UCSD-AML1 (cell line): ENCODE measurements around the gene ANKRD27.
"Not testable (repeated sequence)": the region's sequence is repeated elsewhere in the genome, so short reads cannot be mapped to it uniquely, and the experiment has no call there.

Experiments used
- DNase-seq: peaks from one replicate; lab custom pipeline; 2025; ENCODE audit not compliant: unreplicated experiment; lab: John Stamatoyannopoulos, UW

The ANKRD27 gene

DNA sequence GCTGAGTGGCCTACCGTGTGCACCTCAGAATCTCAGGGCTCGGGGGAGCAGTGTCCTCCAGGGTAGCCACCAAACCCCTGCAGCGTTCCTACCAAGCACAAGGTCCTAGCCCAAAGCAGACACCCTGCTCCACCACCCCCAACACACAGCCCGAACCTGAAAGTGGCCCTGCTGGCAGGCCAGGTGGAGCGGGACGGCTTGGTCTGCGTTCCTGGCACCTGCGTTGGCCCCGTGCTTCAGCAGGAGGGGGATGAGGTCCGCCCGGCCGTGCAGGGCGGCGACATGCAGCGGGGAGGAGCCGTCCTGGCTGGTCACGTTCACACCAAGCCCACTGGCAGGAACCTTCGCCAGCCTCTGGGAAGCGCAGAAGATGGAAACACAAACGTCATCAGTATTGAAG, 67.5 kb downstream of the ANKRD27 start:
- no peak for DNase-seq

DNA sequence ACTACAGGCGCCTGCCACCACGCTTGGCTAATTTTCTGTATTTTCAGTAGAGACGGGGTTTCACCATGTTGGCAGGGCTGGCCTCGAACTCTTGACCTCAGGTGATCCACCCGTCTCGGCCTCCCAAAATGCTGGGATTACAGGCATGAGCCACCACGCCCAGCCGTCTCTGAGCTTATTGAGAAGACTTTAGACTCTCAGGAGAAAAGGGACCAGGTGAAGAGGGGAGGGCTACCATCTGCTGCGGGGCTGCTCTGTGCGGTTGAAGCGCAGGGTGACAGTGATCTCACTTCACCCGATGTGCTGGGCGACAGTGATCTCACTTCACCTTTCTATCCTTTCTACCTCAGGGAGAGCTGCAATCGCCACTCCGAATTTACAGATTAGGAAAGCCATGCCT, 68.7 kb downstream of the ANKRD27 start:
- no peak for DNase-seq

DNA sequence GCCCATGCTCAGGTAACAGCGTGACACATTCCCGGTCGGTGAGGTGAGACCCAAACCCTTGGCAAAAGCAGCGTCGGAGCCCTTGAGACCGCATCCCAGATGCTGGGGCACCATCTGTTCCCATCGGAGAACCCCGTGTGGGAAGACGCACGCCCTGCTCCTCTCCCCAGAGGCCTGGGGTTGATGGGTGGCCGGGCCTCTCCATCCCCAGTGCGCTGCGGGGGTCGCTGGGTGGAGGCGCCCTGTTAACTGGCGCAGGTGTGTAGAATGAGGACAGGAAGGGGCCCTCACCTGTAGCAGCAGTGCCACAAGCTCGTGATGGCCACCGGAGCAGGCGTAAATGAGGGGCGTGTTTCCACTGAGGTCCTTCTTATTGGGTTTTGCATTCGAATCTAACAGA, 69.4 kb downstream of the ANKRD27 start:
- DNase-seq, result no peak

DNA sequence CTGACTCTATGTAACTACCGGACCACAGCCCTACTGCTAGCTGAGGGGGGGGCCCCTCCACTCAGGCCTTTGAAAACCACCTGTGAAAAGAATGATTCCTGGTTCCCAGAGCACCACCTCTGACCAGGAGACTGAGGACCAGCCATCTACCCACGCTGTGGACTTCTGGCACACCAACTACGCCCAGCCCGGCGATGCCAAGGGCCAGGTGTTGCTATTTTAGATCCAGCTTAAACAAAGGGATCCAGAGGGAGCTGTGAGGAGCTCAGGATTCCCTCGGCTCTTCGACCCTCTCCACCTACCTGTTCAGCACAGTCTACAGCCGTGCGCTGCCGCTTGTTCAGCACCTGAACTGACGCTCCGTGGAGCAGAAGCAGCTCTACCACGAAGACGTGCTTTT, 71.0 kb downstream of the ANKRD27 start:
- DNase-seq, result no peak

DNA sequence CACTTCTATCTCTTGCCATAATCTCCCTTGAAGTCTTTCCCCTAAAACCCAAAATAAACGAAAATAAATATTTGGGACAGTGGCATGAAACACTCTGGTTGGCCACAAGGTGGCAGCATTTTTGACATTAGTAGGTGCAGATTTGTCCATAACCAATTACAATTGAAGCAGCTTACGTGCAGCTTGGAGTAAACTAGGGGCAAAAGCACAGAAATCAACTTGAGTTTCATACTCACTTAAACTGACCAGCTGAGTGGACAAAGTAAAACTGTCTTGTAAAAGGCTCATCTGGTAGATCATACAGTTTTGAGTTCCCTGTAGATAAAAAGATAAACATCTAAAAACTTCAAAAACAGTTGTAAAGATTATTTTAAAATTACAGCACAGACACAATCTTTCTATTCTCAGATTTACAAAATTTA, 75.2 kb downstream of the ANKRD27 start:
- no peak for DNase-seq

DNA sequence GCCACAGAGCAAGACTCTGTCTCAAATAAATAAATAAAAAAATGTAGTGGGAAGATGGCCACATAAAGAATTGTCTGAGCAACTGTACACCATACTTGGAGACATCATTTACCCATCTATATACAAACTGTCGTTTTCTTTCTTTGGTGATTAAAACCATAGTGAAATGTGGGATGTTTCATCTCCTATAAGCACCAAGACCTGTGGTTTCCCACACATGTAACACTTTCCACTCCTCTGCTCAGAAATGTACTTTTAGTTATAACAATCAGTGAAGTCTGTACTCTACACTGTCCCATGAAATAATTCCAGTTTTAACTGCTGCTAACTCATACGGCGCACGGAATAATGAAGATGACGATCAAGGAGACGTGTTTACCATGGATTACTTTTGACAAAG, 75.7 kb downstream of the ANKRD27 start:
- DNase-seq, result no peak

DNA sequence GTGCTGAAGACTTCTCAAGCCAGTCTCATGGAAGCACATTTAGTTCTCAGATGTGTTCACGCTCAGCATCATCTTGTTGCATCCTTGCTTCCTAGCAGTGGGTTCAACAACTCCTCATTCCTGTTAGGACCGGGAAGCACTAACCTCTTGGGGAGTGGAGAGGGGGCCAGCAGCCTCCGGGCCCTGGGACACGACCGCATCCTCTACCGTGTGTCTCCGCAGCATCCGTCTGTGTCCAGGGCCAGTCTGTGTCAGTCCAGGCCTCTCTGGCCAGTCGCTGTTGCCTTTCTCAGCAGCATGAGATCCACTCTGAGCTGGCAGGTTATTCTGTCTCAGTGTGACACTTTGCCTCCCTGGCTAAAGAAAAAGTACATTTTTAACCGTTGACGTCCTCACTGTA, 77.0 kb downstream of the ANKRD27 start:
- no peak for DNase-seq

DNA sequence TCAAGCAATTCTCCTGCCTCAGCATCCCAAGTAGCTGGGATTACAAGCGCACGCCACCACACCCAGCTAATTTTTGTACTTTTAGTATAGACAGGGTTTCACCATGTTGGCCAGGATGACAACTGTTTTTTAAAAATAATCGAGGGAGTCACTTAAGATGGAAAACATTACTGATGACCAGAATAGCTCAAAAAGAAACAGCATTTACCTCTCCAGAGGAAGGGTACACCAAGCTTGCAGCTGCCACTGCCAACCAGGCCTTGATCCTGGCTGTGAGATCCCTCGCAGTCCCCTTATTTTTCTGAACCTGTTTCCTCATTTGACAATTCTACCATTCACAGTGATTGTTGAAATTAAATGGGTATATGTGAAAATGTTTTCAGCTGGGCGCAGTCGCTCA, 79.5 kb downstream of the ANKRD27 start:
- DNase-seq, result no peak

DNA sequence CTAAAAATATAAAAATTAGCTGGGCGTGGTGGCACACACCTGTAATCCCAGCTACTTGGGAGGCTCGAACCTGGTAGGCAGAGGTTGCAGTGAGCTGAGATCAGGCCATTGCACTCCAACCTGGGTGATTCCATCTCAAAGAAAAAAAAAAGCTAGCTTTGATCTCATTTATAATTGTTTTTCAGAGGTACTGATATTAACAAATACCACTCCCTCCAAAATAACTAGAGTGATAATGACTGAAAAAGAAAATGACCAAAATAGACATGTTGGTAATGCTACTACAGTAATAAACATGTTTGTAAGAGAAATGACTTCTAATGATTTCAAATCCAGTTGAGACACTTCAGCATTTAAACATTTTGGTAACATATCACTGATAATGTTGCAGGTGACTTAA, 81.0 kb downstream of the ANKRD27 start:
- no peak for DNase-seq

DNA sequence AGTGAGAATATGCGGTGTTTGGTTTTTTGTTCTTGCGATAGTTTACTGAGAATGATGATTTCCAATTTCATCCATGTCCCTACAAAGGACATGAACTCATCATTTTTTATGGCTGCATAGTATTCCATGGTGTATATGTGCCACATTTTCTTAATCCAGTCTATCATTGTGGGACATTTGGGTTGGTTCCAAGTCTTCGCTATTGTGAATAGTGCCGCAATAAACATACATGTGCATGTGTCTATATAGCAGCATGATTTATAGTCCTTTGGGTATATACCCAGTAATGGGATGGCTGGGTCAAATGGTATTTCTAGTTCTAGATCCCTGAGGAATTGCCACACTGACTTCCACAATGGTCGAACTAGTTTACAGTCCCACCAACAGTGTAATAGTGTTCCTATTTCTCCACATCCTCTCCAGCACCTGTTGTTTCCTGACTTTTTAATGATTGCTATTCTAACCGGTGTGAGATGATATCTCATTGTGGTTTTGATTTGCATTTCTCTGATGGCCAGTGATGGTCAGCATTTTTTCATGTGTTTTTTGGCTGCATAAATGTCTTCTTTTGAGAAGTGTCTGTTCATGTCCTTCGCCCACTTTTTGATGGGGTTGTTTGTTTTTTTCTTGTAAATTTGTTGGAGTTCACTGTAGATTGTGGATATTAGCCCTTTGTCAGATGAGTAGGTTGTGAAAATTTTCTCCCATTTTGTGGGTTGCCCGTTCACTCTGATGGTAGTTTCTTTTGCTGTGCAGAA, 87.1 kb downstream of the ANKRD27 start:
- DNase-seq, result not testable (repeated sequence)

DNA sequence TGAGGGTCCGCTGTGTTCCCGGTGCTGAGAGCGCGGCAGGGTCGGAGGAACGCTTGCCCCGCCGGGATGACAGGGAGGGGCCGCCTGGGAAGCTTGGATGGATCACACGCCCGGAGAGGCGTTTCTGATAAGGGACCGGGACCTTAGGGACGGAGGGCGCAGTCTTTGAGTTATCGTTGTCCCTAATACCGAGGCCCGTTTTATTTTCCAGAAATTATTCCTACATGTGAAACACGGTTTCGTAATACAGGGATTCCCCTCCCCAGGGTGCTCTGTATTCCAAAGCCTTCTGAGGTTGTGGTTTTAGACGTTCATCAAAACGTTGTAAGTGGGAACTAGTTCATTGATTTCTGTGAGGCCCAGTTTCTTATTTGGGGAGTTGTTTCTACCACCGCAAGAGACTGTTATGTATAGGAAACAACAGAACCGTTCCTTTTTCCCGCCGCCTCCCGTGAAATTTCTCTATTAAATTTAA, 93.2 kb downstream of the ANKRD27 start:
- peak; percentile 40 for DNase-seq

DNA sequence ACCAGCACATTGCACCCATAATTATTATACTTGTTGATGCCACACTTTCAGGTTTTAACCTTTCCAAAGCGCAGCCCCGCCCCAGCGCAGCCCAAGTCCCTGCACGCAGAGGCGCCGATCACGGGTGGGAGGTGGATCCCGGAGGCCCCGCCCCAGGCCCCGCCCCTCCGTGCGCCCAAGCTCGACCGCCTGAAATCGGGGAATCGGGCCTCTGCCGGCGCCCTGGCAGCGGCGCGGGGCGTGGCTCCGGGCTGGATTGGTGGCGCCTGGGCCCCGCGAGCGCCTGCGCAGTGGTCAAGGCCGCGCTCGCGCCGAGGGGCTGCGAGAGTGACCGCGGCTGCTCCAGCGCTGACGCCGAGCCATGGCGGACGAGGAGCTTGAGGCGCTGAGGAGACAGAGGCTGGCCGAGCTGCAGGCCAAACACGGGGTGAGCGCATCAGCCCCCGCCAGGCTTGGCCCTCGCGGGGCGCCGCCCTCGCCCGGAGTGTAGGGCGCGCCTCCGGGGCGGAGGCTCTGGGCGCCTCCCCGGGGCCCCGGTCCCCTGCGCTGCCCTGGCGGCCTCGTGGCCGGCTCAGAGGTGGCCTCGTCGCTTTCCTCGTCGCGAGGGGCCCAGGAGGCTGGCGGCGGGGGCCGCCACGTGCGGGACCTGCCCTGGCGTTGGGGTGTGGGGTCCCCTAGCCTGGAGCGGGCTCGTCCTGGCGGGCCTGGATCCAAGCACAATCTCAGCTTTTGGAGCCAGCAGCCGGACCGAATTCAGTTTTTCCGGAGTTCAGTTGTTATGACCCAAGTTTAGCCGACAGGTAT, 93.9 kb downstream of the ANKRD27 start, which contains the start of gene PDCD5:
PDCD5 (plus strand) TSS at position 290 of the 804 bp plus-strand sequence; CDS start at position 362, 72 bp downstream.
- peak; percentile 98 for DNase-seq

DNA sequence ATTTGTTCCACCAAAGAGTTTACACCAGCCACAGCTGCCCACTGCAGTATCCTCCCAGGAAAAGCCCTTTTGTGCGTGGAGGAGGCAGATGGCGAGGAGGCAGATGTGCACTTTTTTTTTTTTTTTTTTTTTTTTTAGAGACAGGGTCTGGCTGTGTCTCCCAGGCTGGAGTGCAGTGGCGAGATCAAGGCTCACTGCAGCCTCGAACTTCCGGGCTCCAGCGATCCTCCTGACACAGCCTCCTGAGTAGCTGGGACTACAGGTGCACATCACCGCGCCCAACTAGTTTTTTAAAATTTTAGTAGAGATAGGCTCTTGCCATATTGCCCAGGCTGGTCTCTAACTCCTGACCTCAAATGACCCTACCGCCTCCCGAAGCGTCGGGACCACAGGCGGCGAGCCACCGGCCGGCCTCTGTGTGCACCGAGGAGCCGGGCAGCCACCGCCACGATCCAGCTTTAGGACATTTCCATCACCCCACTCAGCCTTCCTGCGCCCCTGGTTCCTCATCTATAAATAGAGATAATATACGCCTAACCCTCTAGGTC, 94.6 kb downstream of the ANKRD27 start:
- no peak for DNase-seq

DNA sequence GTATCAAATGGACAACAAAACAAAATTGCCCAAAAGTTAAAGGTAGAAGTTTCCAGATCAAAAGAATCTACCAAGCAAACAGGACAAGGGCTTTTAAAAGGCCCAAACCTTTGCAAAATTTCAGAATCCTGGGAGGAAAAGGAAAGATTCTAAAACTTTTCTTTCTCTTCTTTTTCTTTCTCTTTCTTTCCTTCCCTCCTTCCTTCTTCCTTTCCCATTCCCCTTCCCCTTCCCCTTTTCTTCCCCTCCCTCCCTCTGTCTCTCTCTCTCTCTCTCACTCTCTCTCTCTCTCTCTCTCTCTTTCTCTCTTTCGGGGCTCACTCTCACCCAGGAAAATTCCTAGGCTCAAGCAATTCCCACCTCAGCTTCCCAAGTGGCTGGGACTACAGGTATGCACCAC, 98.2 kb downstream of the ANKRD27 start:
- no peak for DNase-seq

DNA sequence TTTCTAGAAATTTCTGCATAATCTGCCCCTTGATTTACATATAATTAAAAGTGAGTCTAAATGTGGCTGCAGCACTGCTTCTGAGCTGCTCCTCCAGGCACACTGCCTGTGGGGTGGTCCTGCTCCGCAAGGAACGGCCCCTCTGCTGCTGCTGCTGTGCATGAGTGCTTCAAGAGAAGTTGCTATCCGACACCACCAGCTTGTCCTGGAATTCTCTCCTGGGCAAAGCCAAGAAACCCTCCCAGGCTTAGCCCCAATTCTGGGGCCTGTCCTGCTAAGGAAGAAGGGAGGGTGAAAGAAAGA, 101.5 kb downstream of the ANKRD27 start:
- no peak for DNase-seq

DNA sequence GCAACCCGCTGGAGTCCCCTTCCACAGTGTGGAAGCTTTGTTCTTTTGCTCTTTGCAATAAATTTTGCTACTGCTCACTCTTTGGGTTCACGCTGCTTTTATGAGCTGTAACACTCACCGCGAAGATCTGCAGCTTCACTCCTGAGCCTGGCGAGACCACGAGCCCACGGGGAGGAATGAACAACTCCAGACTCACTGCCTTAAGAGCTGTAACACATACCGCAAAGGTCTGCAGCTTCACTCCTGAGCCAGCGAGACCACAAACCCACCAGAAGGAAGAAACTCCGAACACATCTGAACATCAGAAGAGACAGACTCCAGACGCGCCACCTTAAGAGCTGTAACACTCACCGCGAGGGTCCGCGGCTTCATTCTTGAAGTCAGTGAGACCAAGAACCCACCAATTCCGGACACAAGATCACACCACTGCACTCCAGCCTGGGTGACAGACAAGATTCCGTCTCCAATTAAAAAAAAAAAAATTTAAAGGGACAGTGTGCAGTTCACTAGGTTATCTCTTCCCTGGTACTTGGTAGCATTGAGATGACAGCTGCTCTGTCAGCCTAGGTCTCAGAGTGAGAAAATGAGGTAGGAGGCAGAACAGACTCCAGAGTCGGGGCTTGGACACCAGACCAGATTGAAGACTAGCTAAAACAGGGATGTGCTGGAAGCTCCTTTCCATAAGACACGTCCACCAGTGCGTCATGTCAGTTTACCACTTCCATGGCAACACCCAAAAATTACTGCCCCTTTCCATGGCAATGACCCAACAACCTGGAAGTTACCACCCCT, 102.1 kb downstream of the ANKRD27 start:
- not testable (repeated sequence) for DNase-seq

DNA sequence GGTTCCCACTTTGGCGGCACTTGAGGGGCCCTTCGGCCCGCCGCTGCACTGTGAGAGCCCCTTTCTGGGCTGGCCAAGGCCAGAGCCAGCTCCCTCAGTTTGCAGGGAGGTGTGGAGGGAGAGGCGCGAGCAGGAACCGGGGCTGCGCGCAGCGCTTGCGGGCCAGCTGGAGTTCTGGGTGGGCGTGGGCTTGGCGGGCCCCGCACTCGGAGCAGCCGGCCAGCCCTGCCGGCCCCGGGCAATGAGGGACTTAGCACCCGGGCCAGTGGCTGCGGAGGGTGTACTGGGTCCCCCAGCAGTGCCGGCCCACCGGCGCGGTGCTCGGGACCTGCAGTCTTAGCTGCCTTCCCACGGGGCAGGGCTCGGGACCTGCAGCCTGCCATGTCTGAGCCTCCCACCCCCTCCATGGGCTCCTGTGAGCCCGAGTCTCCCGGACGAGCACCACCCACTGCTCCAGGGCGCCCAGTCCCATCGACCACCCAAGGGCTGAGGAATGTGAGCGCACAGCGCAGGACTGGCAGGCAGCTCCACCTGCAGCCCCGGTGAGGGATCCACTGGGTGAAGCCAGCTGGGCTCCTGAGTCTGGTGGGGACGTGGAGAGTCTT, 103.4 kb downstream of the ANKRD27 start:
- not testable (repeated sequence) for DNase-seq

DNA sequence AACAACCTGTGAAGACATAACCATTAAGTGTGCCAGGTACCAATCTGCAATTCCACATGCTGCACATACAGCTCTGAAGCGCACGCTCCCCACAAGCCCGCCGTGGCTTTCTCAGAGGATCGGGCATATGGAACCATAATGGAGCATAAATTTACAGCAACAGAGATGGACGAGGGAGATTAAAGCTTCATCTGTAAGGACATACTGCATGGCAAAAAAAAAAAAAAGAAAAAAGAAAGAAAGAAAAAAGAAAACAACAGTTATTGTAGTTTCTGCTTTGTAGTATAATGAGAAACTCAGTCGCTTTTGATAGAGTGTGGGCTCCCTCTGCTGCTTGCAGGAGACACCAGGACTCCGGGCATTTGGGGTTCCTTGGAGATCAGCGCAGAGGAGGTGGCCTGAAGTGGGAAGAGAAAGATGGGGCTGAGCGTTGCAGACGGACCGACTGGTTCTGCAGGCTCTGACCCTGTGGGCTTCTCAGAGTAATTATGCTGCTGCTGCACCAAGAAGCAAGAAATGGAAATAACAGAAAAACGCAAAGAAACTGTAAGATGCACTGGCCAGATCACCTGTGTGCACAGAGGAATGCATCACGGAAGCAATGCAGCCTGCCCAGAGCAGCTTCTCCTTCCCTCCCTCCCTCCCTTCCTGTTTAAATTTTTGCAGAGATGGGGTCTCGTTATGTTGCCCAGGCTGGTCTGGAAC, 104.7 kb downstream of the ANKRD27 start:
- DNase-seq, result peak; percentile 44

DNA sequence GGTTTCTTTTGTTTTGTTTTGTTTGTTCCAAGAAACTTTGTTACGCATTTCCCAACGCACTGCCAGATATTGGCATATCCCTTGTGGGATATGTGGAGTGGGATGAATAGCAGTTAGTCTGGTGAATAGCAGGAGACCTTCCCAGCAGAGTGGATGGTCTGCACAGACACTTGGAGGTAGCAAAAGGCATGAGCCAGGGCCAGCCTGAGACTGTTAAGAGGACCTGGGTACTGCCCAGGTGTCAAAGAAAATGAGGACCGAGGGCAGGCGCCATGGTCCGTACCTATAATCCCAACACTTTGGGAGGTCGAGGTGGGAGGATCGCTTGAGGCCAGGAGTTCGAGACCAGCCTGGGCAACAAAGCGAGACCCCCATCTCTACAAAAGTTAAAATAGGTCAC, 107.5 kb downstream of the ANKRD27 start:
- no peak for DNase-seq

DNA sequence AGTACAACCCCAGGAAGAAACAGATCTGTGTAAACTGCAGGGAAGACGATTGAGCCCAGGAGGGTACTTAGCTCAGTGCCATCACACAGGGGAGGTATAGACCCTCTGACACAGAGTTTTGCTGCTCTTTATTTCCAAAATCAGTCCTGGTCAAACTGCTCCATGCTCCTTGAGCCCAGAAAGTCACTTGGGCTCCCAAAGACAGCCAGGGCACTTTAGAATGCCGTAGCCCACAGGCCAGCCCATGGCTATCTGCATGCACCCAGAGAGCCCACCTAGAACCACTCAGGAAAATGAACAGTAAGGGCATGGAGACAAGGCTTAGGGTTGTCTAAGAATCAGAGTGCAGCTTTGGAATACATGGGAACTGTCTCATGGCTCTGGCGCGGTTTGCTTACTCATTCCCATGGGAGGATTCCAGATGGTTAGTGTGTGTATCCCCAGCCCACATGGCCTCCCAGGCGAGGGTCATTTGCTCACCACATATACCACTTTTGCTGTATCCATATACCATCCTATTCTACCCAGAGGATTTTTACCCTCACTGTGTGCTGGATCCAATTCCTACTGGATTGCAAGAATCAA, 108.6 kb downstream of the ANKRD27 start:
- no peak for DNase-seq
